B cell (primary cell): ENCODE results near the gene PCBP3.

Source experiments
- EZH2 ChIP-seq: IDR thresholded peaks from 2 replicates; pipeline ENCODE4 v1.6.1; 2012; ENCODE audit warnings: borderline replicate concordance, low read depth, mild to moderate bottlenecking, moderate library complexity, low read length; ENCODE audit not compliant: insufficient read depth, poor library complexity, severe bottlenecking
- TF ChIP-seq, protein P1 (sequence below): fragments of 200-600 bp; IDR thresholded peaks from one replicate; pipeline ENCODE4 v1.8.0; 2022; ENCODE audit warnings: antibody characterized with exemption, mild to moderate bottlenecking

DNA sequence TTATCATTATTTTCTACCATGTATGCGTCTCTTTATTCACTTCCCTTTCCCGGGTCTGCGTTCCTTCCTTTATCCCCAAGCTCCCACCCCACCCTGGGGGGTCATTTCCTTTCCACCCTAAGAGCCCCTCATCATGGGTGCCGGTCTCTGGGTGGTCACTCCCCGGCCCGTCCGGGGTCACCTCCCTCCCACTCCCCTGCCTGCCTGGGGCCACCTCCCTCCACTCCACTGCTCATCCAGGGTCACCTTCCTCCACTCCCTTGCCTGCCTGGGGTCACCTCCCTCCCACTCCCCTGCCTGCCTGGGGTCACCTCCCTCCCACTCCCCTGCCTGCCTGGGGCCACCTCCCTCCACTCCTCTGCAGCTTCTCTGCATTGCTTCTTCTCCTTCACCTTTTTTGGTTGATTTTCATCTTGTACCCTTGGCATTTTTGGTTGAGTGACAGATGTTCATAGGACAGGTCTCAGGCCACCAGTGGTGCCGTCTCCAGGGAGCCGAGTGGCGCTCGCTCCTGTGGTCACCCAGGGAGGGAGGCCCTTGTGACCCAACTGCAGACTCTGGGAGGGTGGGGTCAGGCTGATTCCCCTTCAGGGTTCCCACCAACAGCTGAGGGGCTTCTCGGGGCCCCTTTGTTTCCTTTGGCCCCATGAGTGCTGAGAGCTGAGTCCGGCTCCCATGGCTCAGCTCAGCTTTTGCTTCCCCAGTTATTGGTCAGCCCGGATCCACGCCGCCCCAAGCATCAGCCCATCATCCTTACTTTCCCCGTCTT lies 48.6 kb upstream of the PCBP3 start:
- TF ChIP-seq, protein P1, sequence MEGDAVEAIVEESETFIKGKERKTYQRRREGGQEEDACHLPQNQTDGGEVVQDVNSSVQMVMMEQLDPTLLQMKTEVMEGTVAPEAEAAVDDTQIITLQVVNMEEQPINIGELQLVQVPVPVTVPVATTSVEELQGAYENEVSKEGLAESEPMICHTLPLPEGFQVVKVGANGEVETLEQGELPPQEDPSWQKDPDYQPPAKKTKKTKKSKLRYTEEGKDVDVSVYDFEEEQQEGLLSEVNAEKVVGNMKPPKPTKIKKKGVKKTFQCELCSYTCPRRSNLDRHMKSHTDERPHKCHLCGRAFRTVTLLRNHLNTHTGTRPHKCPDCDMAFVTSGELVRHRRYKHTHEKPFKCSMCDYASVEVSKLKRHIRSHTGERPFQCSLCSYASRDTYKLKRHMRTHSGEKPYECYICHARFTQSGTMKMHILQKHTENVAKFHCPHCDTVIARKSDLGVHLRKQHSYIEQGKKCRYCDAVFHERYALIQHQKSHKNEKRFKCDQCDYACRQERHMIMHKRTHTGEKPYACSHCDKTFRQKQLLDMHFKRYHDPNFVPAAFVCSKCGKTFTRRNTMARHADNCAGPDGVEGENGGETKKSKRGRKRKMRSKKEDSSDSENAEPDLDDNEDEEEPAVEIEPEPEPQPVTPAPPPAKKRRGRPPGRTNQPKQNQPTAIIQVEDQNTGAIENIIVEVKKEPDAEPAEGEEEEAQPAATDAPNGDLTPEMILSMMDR = no peak
- TF ChIP-seq EZH2 = no peak
